CD4-positive, alpha-beta T cell (primary cell): ENCODE data around the gene SHH. TPM values are rescaled to one million over a fixed set of nuclear protein-coding genes. Genes with fewer than 3 reads are reported as not detected.
A peak's percentile ranks its signal among the peaks of the same experiment; 100 is the strongest.

Experiments
- ATAC-seq: fragments of 200-7000 bp; cut with Tn5 transposase; one replicate; pipeline ENCODE4 v1.10.0; 2022; ENCODE audit warnings: mild to moderate bottlenecking; ENCODE audit not compliant: poor library complexity
- CTCF ChIA-PET: fragments of 350-600 bp; sonication (Branson Sonifier 250); formaldehyde crosslinking; loops from one replicate; lab custom pipeline; 2021; ENCODE audit warnings: antibody characterized with exemption, inconsistent platforms; lab: Charles Lee
- POLR2A ChIA-PET: fragments of 350-600 bp; sonication (Branson Sonifier 250); formaldehyde crosslinking; loops from one replicate; lab custom pipeline; 2021; ENCODE audit warnings: antibody characterized with exemption, inconsistent platforms; lab: Charles Lee
- DNase-seq, 14 experiments: peaks; one replicate each; pipeline ENCODE4 v3.0.0-alpha.2; 2013 to 2020; ENCODE audit warnings: mixed read lengths in 2 of 14
- H3K27ac ChIP-seq, 2 donors: one replicate each; pipeline versions ENCODE4 v1.5.1 to v1.7.0; 2013; ENCODE audit warnings: low read length in 2 of 2, low read depth in 1 of 2, mild to moderate bottlenecking in 1 of 2
- H3K27me3 ChIP-seq, 2 experiments: 1 replicate in 1 of 2; 2 replicates in 1 of 2; pipeline versions ENCODE4 v1.6.1 to v1.7.0; 2013; ENCODE audit warnings: low read length in 2 of 2, control low read depth in 1 of 2, mild to moderate bottlenecking in 1 of 2, moderate library complexity in 1 of 2; ENCODE audit not compliant: insufficient read depth in 2 of 2, control insufficient read depth in 1 of 2
- H3K36me3 ChIP-seq: one replicate; pipeline ENCODE4 v1.6.1; 2013; ENCODE audit warnings: low read length, control low read depth; ENCODE audit not compliant: insufficient read depth
- H3K4me1 ChIP-seq: one replicate; pipeline ENCODE4 v1.6.1; 2013; ENCODE audit warnings: low read length, control low read depth; ENCODE audit not compliant: insufficient read depth
- H3K4me3 ChIP-seq: one replicate; pipeline ENCODE4 v1.5.1; 2013; ENCODE audit warnings: mild to moderate bottlenecking, low read length, moderate library complexity
- H3K9me3 ChIP-seq, 2 experiments: 1 replicate in 1 of 2; 2 replicates in 1 of 2; pipeline versions ENCODE4 v1.6.1 to v1.7.0; 2013; ENCODE audit warnings: low read length in 2 of 2, mild to moderate bottlenecking in 2 of 2, control low read depth in 1 of 2, moderate library complexity in 1 of 2; ENCODE audit not compliant: control insufficient read depth in 1 of 2, insufficient read depth in 1 of 2
- H3K27ac Mint-ChIP-seq: one replicate; pipeline ENCODE4 v1.8.0; 2020; ENCODE audit warnings: mixed read lengths
- H3K27me3 Mint-ChIP-seq: one replicate; pipeline ENCODE4 v1.8.0; 2021; ENCODE audit warnings: mixed read lengths
- H3K36me3 Mint-ChIP-seq: one replicate; pipeline ENCODE4 v1.8.0; 2021; ENCODE audit warnings: low read depth, mixed read lengths
- H3K4me1 Mint-ChIP-seq: one replicate; pipeline ENCODE4 v1.8.0; 2021; ENCODE audit warnings: low read depth, mixed read lengths
- H3K4me3 Mint-ChIP-seq: one replicate; pipeline ENCODE4 v1.8.0; 2020; ENCODE audit warnings: mild to moderate bottlenecking, mixed read lengths
- H3K9me3 Mint-ChIP-seq: one replicate; pipeline ENCODE4 v1.8.0; 2020; ENCODE audit warnings: mixed read lengths
- intact Hi-C, 2 experiments: fragments of 100-400 bp; cut with DNase I in 1 of 2; cut with micrococcal nuclease in 1 of 2; formaldehyde crosslinking; loops; one replicate each; pipeline versions ENCODE4 v1.15.1 to v1.9.0; 2023 to 2025; cut with DNase I, micrococcal nuclease
- total RNA-seq, 174 experiments: library from RNA in 2 of 174; stranded (reverse) in 2 of 174; gene quantifications; one replicate each; pipeline ENCODE4 v1.2.3 and lab custom pipeline; 2021 to 2026
- TF ChIP-seq, protein P1 (sequence below): fragments of 200-600 bp; IDR thresholded peaks from one replicate; pipeline ENCODE4 v1.8.0; 2022; ENCODE audit warnings: antibody characterized with exemption, mild to moderate bottlenecking

SHH gene
- total RNA-seq, 2 experiments from 2014 or later: not detected

DNA sequence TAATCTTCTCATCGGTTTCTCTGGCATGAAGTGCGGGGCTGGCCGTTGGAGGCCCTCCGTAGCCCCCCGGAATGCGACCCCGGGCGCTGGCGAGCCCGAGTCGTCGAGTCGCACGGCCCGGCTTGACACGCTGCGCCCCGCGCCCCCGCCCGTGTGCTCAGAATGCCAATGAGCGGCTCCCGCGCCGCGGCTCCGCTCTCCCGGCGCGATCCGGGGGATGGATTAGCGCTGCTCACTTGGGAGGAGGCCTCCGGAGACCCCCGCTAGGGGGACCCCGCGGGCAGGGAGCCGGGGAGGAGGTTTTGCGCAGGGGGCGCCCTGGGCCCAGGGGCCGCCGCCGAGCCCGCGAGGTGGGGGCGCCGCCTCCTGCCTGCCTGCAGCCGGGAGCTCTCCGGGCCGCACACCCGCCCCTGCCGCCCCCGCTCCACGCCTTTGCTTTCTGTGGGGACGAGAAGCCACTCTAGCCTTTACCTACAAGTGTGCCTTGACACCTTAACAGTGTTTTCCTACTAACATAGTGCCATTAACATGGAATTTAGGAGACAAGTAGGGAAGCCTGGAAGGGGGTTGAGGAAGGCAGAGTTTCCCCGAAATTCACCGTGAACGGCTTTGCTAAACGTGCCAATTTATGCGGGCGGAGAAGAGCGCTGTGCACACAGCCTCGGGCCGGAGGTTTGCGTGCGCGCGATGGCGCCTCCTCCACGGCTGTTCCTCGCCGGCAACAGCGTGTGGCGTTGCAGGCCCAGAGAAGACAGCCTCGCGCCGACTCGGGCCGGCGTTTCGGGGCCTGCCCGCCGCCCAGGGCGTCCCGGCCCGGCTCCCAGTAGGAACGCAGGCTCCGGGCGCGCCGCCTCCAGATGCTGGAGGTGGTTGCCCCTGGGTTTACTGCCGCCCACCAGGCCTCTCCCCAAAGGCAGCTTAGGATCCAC lies 7.1 kb downstream of the SHH start:
- no peaks in the 10 kb centered on the region for H3K9me3 Mint-ChIP-seq
- H3K9me3 ChIP-seq: peaks cover 0 to 16% of the 10 kb centered on the region in 2 experiments
- H3K4me3 ChIP-seq: peak overlapping the region; percentile 16
- peaks cover 45 to 75% of the 10 kb centered on the region in 2 experiments for H3K27me3 ChIP-seq
- peaks cover 40% of the 10 kb centered on the region for H3K4me1 ChIP-seq
- H3K4me1 Mint-ChIP-seq: peaks cover 4% of the 10 kb centered on the region
- no peak overlapping the region for H3K27ac Mint-ChIP-seq
- peak; percentile 56 for ATAC-seq
- no peaks in the 10 kb centered on the region for H3K36me3 ChIP-seq
- peaks cover 61% of the 10 kb centered on the region for H3K27me3 Mint-ChIP-seq
- peak in 10 of 14 experiments; percentile 13 to 72 (median 30) for DNase-seq
- TF ChIP-seq, protein P1, sequence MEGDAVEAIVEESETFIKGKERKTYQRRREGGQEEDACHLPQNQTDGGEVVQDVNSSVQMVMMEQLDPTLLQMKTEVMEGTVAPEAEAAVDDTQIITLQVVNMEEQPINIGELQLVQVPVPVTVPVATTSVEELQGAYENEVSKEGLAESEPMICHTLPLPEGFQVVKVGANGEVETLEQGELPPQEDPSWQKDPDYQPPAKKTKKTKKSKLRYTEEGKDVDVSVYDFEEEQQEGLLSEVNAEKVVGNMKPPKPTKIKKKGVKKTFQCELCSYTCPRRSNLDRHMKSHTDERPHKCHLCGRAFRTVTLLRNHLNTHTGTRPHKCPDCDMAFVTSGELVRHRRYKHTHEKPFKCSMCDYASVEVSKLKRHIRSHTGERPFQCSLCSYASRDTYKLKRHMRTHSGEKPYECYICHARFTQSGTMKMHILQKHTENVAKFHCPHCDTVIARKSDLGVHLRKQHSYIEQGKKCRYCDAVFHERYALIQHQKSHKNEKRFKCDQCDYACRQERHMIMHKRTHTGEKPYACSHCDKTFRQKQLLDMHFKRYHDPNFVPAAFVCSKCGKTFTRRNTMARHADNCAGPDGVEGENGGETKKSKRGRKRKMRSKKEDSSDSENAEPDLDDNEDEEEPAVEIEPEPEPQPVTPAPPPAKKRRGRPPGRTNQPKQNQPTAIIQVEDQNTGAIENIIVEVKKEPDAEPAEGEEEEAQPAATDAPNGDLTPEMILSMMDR: peak; percentile 40
- H3K4me3 Mint-ChIP-seq: peak overlapping the region; percentile 49
- H3K36me3 Mint-ChIP-seq: no peaks in the 10 kb centered on the region
- ChIA-PET CTCF (no interaction called here), POLR2A (no interaction called here)
- H3K27ac ChIP-seq: no peak overlapping the region
- intact Hi-C loops: no loop called here

DNA sequence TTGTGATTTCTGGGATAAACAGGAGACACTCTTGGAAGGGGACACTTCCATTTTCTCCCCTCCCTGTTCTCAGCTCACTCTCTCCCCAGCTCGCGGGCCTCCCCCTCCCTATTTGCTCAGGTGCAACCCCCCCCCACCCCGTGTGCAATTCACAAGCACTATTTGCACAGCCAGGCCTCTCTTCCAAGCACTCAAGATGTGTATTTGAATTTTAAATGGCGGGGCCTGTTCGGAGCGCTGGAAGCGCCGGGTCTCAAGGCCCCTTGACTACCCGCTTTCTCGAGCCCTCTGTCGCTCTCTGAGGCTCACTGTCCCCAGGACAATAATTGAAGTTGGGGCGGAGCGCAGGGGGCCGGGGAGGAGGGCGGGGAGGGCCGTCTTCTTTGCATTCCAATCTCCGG lies 7.8 kb downstream of the SHH start:
- peaks cover 68% of the 10 kb centered on the region for H3K27me3 Mint-ChIP-seq
- ATAC-seq (no peak), DNase-seq (no peak)
- H3K4me1 ChIP-seq: peaks cover 40% of the 10 kb centered on the region
- no peak overlapping the region for H3K27ac Mint-ChIP-seq
- peak overlapping the region; percentile 25 for H3K4me3 Mint-ChIP-seq
- H3K9me3 Mint-ChIP-seq: no peaks in the 10 kb centered on the region
- intact Hi-C loops: no loop called here
- no peaks in the 10 kb centered on the region for H3K36me3 ChIP-seq
- TF ChIP-seq, protein P1: no peak
- no peak overlapping the region for H3K27ac ChIP-seq
- peaks cover 0 to 14% of the 10 kb centered on the region in 2 experiments for H3K9me3 ChIP-seq
- CTCF ChIA-PET: no interaction called here
- no peak overlapping the region for H3K4me3 ChIP-seq
- no peaks in the 10 kb centered on the region for H3K36me3 Mint-ChIP-seq
- POLR2A ChIA-PET: no interaction called here
- H3K4me1 Mint-ChIP-seq: peaks cover 4% of the 10 kb centered on the region
- peaks cover 47 to 78% of the 10 kb centered on the region in 2 experiments for H3K27me3 ChIP-seq

DNA sequence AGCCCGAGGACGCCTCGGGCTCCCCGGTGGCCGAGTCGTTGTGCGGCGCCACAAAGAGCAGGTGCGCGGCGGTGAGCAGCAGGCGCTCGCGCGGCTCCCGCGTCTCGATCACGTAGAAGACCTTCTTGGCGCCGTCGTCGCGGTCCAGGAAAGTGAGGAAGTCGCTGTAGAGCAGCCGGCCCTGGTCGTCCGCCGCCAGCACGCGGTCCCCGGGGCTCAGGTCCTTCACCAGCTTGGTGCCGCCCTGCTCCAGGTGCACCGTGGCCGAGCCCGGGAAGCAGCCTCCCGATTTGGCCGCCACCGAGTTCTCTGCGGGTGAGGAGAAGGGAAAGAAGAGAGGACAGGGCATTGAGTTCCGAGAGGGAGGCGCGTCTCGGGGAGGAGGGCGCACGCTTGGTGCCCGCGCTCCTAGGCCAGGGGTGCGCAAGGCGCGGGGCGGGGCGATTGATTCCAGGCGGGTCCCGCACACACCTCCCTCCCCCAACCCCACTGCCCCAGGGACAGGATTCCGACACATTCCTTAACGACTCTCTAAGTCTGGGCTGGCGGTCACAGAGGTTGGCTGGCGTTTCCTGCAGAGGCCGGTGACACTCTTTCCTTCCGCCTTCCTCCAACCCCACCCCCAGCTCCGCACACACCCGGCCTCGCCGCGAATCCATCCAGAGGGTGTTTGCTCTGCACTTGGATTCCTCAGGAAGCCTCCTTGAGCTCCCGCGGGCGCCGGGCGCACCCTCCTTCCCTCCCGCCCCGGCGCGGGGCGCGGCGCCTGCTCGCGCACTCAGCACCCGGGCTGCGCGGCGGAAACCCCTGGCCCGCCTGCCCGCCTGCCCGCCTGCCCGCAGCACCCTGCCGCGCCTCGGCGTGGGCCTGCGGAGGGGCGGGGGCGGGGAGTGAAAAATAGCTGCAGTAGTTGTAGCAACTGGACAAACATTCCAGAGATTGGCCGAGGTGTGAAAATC lies 8.6 kb downstream of the SHH start:
- intact Hi-C loops: no loop called here
- POLR2A ChIA-PET: no interaction called here
- Histone ChIP-seq H3K27ac (no peak overlapping the region), H3K4me3 (peak overlapping the region; percentile 24), H3K4me1 (peaks cover 37% of the 10 kb centered on the region), H3K27me3 (peaks cover 44 to 79% of the 10 kb centered on the region in 2 experiments), H3K9me3 (peaks cover 0 to 14% of the 10 kb centered on the region in 2 experiments), H3K36me3 (no peaks in the 10 kb centered on the region)
- H3K4me3 Mint-ChIP-seq: peak overlapping the region; percentile 65
- DNase-seq (no peak), ATAC-seq (no peak)
- no peaks in the 10 kb centered on the region for H3K36me3 Mint-ChIP-seq
- TF ChIP-seq, protein P1: no peak
- H3K27me3 Mint-ChIP-seq: peaks cover 69% of the 10 kb centered on the region
- CTCF ChIA-PET: no interaction called here
- no peaks in the 10 kb centered on the region for H3K9me3 Mint-ChIP-seq
- H3K27ac Mint-ChIP-seq: no peak overlapping the region
- H3K4me1 Mint-ChIP-seq: peaks cover 4% of the 10 kb centered on the region
